Progenitor cell of endocrine pancreas (in vitro differentiated cells): ENCODE measurements around the gene NR6A1. TPM values are rescaled to one million over a fixed set of nuclear protein-coding genes. Genes with fewer than 3 reads are reported as not detected.

Experiments used
- DNase-seq: peaks from one replicate; pipeline ENCODE4 v3.0.0; 2021; ENCODE audit warnings: low spot score; ENCODE audit not compliant: unreplicated experiment
- H3K27ac Mint-ChIP-seq: 2 replicates; pipeline ENCODE4 v1.8.0; 2021; ENCODE audit warnings: mild to moderate bottlenecking, moderate library complexity, mixed read lengths
- H3K27me3 Mint-ChIP-seq: 2 replicates; pipeline ENCODE4 v1.8.0; 2021; ENCODE audit warnings: mixed read lengths
- H3K36me3 Mint-ChIP-seq: 2 replicates; pipeline ENCODE4 v1.8.0; 2022; ENCODE audit warnings: mixed read lengths; ENCODE audit not compliant: insufficient read depth
- H3K4me1 Mint-ChIP-seq: 2 replicates; pipeline ENCODE4 v1.8.0; 2021; ENCODE audit warnings: low read depth, mixed read lengths
- H3K4me3 Mint-ChIP-seq: 2 replicates; pipeline ENCODE4 v1.8.0; 2021; ENCODE audit warnings: low read depth, mild to moderate bottlenecking, moderate library complexity, mixed read lengths
- H3K9me3 Mint-ChIP-seq: 2 replicates; pipeline ENCODE4 v1.8.0; 2021; ENCODE audit warnings: low read depth, mixed read lengths
- total RNA-seq: library from RNA; stranded (reverse); gene quantifications from 2 replicates; pipeline ENCODE4 v1.2.1, GENCODE V29; 2021
- TF ChIP-seq, protein P1 (sequence below): fragments of 200-600 bp; sonication (generic); IDR thresholded peaks from one replicate; pipeline ENCODE4 v1.5.0; 2021; ENCODE audit warnings: antibody characterized with exemption, mild to moderate bottlenecking; ENCODE audit not compliant: unreplicated experiment

NR6A1 gene
- total RNA-seq, 1 donor from 2014 or later = 86.4 TPM

DNA sequence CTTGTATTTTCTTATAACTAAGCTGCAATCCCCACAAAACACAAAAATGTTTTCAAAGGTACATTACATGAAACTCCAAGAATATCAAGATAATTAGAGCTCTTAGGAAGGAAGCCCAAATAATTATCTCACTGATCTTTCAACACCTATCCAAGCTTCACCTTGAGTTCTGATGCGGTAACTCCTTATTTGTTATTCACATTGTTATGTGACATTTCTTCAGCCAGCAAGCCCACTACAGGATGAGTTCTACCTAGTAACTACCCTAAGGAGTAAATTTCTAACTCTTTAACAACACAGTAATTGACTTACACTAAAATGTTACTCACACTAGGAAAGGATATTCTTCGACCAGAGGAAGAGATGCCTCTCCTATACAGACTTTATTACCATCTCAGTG is 9.9 kb downstream of the NR6A1 start:
- Mint-ChIP-seq H3K4me1 (peaks cover 76% of the 10 kb centered on the region), H3K27me3 (no peaks in the 10 kb centered on the region), H3K9me3 (no peaks in the 10 kb centered on the region), H3K36me3 (no peaks in the 10 kb centered on the region), H3K27ac (no peak overlapping the region), H3K4me3 (no peak overlapping the region)
- TF ChIP-seq, protein P1, sequence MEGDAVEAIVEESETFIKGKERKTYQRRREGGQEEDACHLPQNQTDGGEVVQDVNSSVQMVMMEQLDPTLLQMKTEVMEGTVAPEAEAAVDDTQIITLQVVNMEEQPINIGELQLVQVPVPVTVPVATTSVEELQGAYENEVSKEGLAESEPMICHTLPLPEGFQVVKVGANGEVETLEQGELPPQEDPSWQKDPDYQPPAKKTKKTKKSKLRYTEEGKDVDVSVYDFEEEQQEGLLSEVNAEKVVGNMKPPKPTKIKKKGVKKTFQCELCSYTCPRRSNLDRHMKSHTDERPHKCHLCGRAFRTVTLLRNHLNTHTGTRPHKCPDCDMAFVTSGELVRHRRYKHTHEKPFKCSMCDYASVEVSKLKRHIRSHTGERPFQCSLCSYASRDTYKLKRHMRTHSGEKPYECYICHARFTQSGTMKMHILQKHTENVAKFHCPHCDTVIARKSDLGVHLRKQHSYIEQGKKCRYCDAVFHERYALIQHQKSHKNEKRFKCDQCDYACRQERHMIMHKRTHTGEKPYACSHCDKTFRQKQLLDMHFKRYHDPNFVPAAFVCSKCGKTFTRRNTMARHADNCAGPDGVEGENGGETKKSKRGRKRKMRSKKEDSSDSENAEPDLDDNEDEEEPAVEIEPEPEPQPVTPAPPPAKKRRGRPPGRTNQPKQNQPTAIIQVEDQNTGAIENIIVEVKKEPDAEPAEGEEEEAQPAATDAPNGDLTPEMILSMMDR = no peak
- no peak for DNase-seq

DNA sequence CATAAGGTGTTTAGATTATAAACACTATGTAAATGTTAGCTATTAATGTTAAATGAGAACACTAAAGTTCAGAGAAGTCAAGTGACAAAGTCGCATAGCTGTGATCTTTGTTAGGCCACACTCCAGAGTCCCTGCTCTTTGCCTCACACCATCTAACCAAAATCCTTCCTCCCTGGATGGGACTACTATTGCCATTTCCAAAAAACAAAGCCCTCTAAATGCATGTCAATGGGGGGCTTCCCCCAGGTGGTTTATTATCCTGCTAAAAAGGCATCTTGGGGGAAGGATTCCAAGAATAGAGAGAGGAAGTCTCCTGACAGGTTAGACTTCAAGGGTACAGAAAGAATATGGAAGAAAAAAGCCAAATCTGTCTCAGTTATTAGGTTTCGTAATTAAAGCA is 10.4 kb downstream of the NR6A1 start:
- peaks cover 76% of the 10 kb centered on the region for H3K4me1 Mint-ChIP-seq
- H3K27me3 Mint-ChIP-seq = no peaks in the 10 kb centered on the region
- no peak for DNase-seq
- H3K4me3 Mint-ChIP-seq = no peak overlapping the region
- H3K36me3 Mint-ChIP-seq = no peaks in the 10 kb centered on the region
- H3K27ac Mint-ChIP-seq = no peak overlapping the region
- H3K9me3 Mint-ChIP-seq = no peaks in the 10 kb centered on the region
- TF ChIP-seq, protein P1 = no peak

GRCh38 chr9:124759327-124759726 is 11.8 kb downstream of the NR6A1 start:
- H3K4me1 Mint-ChIP-seq = peaks cover 79% of the 10 kb centered on the region
- H3K27me3 Mint-ChIP-seq = no peaks in the 10 kb centered on the region
- DNase-seq = no peak
- H3K4me3 Mint-ChIP-seq = no peak overlapping the region
- peak overlapping the region; percentile 87 for H3K27ac Mint-ChIP-seq
- no peaks in the 10 kb centered on the region for H3K9me3 Mint-ChIP-seq
- no peaks in the 10 kb centered on the region for H3K36me3 Mint-ChIP-seq
- TF ChIP-seq, protein P1 = no peak

DNA sequence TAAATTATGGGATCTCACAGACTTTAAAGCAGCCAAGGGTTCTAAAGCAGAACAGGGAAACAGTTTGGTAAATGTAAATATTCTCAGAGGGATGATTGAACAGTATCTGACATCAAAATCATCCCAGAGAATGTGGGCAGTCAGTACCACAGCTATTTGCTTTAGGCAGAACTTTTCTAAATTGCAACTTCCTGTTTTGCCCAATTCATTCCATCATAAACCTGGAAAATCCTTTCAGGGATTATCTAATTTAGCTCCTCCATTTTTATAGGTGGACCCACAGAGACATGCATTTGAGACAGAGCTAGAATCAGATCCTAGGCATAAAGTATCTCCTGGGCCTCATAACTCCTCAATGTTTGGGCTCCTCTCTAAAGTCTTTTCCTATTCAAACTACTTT is 12.4 kb downstream of the NR6A1 start:
- Mint-ChIP-seq H3K4me3 (peak overlapping the region; percentile 22), H3K36me3 (no peaks in the 10 kb centered on the region), H3K4me1 (peaks cover 78% of the 10 kb centered on the region), H3K9me3 (no peaks in the 10 kb centered on the region), H3K27me3 (no peaks in the 10 kb centered on the region), H3K27ac (peak overlapping the region; percentile 87)
- TF ChIP-seq, protein P1 = no peak
- no peak for DNase-seq

- TF ChIP-seq, protein P1 = no peak
- DNase-seq = no peak
- Mint-ChIP-seq H3K27ac (peak overlapping the region; percentile 87), H3K4me1 (peaks cover 80% of the 10 kb centered on the region), H3K4me3 (peak overlapping the region; percentile 45), H3K27me3 (no peaks in the 10 kb centered on the region), H3K9me3 (no peaks in the 10 kb centered on the region), H3K36me3 (no peaks in the 10 kb centered on the region)
These were observed 13.1 kb downstream of the NR6A1 start for GRCh38 chr9:124758061-124758460.
